ENCODE results near the gene IFI27L1. TPM values are rescaled to one million over a fixed set of nuclear protein-coding genes. Genes with fewer than 3 reads are reported as not detected.
A peak's percentile ranks its signal among the peaks of the same experiment; 100 is the strongest.

The IFI27L1 gene
- total RNA-seq, 1 experiment from 2014 or later: 9.9 TPM

DNA sequence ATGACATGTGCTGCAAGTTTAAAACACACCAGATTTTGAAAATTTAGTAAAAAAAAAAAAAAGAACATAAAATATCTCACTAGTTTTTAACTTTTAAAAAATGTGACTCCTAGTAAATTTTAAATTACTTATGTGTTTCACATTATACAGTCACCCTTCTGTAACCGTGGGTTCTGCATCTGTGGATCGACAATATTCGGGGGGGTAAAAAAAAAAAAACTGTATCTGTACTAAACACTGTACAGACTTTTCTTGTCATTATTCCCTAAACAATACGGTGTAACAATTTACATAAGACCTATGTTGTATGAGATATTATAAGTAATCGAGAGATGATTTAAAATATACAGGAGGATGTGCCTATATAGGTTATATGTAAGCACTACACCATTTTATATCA, 3.3 kb upstream of the IFI27L1 start:
- no peak for DNase-seq (ENCODE audit: extremely low read depth, low read depth)

DNA sequence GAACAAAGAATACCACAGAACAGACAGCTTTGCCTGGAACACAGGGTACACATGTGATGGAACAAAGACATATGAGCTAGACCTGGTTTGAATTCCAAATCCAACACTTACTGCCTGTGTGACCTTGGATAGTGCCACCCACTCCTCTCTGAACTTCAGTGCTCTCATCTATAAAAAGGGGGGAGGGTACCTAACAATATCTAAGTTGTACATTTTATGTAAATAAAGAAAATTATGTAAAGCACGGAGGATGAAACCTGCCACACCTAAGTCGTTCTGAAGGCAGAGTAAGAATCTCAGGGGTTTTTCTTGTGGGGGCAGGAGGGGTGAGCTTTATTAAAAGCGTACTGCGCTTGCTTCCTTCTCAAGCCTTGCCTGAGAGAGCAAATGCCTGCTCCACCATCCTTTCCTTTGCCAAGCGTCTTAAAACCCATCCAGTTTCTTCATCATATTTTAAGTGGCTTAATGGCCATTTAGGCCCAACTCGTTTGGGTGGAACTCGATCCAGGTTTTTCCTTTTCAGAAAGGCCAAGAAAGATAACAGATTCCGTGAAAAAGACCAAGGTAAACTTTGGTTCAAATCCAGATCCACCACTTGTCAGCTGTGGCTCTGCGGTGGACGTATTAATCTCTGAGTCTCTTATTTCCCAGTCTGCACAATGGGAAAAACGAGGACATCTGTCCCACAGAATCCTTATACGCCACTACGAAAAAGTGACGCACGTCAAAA, 1.1 kb upstream of the IFI27L1 start:
- peak; percentile 26 for DNase-seq (ENCODE audit: extremely low read depth, low read depth)

DNA sequence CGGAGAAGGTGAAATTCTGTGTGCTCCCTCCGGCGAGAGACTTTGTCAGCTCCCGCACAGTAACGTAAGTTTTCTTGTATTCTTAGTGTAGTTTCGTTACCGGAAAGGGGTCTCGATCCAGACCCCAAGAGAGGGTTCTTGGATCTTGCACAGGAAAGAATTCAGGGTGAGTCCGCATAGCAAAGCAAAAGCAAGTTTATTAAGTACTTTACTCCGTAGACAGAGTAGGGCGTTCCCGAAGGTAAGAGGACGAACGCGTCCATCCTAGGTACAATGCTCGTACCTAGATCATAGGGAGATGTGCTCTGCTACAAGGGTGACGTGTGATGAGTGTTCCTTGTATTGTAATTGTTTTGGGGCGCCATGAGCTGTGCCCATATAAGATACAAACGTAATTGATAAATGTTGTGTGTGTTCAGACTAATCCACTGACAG, 293 bp downstream of the IFI27L1 start:
- no peak for DNase-seq (ENCODE audit: extremely low read depth, low read depth)

DNA sequence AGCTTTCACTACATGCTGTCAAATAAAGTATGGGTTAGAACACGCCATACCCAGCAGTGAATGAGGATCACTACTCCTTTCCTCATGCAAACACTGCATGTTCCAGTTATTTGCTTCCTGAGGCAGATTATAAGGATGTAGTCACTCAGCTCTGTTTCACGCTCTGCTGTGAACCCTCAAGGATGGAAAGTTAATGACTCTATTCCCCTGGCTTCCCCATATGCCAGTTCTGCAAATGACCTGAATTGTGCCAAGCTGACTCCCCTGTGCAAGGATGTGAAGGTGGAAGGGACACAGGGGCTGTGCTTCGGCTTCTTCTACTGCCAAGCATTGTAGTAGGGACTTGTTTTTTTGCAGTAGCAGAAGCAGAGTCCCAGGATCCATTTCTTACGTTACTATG, 6.8 kb downstream of the IFI27L1 start:
- no peak for DNase-seq (ENCODE audit: extremely low read depth, low read depth)

DNA sequence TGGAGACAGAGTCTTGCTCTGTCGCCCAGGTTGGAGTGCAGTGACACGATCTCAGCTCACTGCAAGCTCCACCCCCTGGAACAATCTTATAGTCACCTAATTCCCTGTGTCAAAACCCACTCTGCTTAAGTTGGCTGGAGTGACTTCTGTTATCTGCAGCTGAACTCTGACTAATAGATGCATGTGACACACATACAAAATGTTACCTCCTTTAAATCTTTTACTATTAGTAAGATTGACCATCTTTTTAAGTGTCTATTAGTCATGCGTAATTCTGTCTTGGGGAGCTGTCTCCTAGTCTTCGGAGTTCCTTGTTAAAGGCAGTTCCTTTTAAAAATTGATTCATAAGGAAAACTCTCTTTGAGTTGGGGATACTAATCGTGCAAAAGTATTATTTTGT, 7.4 kb downstream of the IFI27L1 start:
- no peak for DNase-seq (ENCODE audit: extremely low read depth, low read depth)

DNA sequence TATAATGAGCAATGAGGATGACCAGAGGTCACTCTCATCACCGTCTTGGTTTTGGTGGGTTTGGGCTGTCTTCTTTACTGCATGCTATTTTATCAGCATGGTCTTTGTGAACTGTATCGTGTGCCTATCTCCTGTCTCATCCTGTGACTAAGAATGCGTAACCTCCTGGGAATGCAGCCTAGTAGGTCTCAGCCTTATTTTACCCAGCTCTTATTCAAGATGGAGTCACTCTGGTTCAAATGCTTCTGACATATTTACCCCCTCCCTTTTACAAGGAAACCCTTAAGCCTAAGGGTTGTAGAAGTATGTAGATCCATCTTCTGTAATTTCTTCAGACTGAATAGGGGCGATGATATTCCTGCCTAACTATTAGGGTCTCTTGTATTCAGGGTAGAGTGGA, 8.4 kb downstream of the IFI27L1 start:
- DNase-seq (ENCODE audit: extremely low read depth, low read depth): no peak

DNA sequence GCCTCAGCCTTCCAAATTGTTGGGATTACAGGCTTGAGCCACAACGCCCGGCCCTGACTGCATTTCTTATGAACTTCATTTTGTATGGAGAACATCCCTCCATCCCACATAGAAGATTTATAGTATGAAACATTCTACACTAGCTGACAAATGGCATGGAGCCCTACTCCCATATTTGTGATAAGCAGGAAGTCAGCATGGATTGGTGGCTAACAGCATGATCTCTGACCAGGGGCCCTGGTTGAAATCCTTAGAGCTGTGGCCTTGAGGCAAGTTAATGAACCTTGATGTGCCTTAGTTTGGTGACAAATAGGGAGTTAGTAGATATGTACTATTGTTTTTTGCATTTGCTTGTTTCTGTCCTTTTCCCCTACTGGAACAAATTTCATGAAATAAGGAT, 12.3 kb downstream of the IFI27L1 start:
- DNase-seq (ENCODE audit: extremely low read depth, low read depth): no peak

DNA sequence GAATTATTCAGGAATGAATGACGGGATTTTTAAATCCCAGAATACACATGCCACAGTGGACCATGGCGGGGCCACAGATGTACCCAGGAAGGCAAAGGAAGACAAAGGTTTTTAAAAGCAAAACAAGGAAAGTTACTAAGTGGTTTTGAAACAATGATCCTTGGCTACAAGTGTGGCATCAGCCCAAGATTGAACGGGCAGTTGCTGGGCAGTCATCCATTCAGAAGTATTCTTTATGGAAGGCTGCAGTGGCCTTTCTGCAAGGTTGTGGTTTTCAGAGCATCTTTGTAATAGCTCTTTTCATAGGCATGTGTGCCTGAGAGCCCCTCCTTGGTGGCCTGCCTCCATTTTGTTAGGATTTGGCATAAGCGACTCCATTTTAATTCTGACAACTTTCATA, 16.0 kb downstream of the IFI27L1 start:
- no peak for DNase-seq (ENCODE audit: extremely low read depth, low read depth)

DNA sequence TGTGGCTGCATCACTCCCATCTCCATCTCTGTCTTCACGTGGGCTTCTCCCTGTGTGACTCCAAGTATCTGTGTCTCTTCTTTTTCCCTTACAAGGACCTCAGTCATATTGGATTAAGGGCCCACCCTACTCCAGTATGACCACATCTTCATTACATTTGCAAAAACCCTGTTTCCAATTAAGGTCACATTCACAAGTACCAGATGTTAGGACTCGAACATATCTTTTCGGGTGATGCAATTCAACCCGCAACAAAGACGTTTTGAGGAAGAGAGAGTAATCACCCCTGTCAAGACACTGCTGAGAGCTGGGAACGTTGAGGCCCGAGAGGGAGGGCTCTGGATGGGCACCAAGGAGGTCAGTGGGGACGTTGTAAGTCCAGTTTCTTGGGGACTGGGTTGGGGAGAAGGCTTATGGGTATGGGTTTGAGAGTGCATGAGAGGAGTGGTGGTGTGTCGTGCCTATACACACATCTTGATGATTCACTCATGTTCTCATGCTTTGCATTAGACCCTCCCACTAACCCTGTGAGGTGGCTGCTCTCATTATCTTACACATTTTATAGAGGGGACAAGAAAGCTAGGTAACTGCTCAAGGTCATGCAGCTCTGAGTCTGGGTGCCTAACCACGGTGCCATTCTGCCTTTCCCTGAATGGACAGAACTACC, 17.3 kb downstream of the IFI27L1 start:
- no peak for DNase-seq (ENCODE audit: extremely low read depth, low read depth)

DNA sequence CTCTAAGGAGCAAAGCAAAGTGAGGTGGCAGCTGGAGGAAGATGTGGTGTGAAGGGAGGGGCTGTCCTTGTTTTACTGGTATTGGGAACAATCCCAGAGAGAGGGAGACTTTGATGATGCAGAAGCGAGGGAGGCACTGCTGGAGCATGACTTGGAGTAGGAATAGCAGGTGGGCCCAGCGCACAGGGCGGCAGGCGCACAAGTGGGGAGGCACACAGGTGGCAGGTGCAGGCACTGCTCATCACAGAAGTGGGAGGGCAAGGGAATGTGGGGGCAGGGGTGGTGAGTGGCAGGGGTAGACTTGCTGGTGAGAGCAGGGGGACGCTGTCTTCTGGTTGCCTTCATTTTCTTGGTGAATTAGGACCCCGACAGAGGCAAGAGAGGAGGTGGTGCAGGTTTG, 17.9 kb downstream of the IFI27L1 start:
- no peak for DNase-seq (ENCODE audit: extremely low read depth, low read depth)

DNA sequence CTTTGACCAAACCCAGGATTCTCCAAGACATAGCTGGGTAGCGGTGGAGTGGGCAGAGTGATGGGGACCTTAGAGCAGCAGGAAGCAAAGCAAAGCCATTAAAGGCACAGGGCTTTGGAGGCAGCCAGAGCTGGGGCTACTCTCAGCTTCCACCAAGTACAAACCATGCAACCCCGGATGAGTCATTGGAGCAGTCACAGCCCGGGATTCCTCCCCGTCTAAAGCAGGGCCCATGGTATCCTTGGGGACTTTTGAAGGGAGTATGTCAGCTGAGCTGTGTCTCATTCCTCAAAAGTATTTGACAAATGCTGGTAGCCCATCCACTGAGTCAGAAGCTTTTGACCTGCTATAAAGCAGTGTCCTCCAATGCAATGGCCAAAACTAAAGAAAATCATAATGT, 19.7 kb downstream of the IFI27L1 start:
- no peak for DNase-seq (ENCODE audit: extremely low read depth, low read depth)

DNA sequence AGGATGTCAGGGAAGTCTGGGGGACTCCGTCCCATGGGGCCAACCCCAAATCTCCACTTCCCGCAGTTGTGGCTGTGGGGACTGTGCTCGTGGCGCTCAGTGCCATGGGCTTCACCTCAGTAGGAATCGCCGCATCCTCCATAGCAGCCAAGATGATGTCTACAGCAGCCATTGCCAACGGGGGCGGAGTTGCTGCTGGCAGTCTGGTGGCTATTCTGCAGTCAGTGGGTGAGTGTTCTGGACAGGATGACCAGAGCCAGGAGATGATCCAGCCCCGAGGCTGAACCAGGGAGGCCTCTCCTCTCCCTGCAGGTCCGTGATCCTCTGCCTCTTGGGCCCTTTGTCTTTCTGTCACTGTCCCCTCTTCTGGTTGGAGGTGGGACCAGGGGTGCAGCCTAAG, 20.6 kb downstream of the IFI27L1 start:
- DNase-seq (ENCODE audit: extremely low read depth, low read depth): no peak

DNA sequence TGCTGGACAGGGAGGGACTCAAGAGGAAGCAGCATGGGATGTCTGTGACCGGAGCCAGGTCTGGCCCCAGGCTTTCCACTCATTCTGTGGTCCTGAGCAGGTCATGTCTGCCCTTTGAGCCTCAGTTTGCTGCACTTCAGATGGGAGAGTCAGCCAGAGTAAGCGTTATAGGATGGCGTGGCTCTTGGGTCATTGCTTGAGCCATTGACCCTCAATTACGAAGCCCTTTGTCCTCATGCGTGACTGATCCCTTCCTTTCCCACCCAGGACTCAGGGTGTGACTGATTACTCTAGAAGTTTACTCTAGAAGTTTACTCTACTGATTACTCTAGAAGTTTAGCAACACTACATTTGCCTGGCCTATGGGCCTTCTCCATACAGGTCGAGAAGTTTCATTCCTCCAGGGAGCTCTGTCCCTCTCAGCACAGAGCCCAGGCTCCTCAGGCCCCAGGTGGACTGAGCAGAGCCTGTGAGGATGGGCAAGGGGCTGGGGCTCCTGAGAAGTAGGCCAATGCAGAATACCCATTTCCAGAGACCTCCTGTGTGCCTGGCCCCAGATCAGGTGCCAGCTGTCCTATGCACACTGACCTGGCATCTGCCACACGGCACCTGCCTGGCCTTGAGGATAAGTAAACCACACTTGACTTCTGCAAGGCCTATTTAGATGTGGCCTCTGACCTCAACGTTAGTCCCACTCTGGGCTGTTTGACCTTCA, 21.8 kb downstream of the IFI27L1 start:
- DNase-seq (ENCODE audit: extremely low read depth, low read depth): no peak

DNA sequence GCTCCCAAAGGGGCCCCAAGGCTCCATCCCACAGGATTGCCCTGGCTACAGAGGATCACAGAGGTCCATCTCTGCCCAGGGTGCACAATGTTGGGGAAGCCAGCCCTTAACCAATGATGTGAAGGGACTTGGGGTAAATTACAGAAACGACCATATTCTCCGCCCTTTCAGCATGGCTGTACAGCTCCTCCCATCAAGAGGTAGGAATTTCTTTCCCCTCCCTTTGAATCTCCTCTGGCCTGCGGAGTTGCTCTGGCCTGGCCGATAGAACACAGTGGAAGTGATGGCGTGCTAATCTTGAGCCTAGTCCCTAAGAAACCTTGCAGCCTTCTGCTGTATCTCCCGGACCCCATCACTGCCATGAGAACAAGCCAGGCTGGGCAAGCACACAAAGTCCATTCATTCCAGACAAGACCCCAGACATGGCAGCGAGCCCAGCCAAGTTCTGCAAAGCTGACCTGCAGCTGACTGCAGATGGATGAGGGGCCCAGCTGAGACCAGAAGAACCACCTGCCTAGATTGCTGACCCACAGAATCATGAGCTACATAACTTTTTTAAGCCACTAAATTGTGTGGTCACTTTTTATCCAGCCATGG, 22.5 kb downstream of the IFI27L1 start:
- DNase-seq (ENCODE audit: extremely low read depth, low read depth): no peak

DNA sequence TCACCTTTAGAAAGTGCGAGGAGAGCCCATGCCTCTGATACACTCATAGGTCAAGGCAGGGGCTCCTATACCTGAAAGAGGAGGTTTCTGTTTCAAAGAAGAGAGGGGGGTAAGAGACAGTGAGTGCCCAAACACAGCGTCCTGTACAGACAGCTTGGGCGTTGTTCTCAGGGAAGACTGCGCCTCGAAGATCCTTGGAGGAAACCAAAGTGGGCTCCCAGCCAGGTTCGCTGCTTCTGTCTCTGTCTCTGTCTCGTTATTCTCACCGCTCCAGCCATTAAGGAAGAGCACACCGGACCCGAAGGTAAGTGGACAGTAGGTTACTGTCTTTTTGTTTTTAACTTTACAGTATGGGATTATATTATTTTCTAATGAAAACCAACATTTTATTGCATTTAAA, 23.6 kb downstream of the IFI27L1 start:
- no peak for DNase-seq (ENCODE audit: extremely low read depth, low read depth)

DNA sequence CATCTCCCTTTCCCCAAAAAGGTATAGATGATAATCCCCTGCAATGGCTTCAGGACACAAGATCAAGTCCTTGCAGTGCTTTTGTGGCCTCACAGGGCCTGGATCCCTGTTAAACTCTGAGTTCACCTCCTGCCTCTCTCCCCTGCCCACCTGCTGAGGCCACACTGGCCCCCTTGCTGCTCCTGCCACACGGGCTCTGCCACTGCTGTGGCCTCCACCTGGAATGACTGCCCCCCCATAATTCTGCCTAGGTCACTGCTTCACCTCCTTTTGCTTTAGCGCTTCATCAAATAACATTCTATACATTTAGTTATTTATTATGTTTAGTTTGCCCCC, 28.8 kb downstream of the IFI27L1 start:
- DNase-seq (ENCODE audit: extremely low read depth, low read depth): no peak

DNA sequence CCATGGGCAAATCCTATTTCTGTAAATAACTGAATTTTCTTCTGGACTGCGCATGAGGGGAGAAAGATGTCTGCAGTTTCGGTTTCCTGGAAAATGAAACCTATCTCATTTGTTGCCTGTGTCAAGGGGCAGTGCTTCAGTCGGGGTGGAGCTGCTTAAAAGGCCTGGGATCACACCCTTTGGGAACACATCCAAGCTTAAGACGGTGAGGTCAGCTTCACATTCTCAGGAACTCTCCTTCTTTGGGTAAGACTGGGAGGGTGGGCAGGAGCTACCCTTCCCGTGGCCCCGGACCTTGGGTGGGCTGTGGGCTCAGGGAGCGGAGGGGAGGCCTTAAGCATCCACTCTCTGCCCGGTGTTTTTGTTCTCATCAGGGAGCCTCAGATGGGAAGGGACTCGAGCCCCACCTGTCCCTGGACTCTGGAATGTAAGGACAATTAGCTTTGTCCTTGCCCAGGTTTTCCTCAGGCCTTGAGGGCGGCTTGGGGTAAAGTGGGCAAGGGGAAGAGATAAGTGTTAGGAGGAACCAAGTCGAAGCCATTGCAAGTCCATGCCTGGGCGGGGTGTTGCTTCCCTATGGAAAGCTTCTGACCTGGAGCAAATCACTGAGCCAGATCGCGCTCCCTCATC, 29.6 kb downstream of the IFI27L1 start, which contains the start of gene IFI27:
Gene IFI27 (plus strand): TSS at position 185 of the 630 bp plus-strand sequence.
- peak; percentile 36 for DNase-seq (ENCODE audit: extremely low read depth, low read depth)

DNA sequence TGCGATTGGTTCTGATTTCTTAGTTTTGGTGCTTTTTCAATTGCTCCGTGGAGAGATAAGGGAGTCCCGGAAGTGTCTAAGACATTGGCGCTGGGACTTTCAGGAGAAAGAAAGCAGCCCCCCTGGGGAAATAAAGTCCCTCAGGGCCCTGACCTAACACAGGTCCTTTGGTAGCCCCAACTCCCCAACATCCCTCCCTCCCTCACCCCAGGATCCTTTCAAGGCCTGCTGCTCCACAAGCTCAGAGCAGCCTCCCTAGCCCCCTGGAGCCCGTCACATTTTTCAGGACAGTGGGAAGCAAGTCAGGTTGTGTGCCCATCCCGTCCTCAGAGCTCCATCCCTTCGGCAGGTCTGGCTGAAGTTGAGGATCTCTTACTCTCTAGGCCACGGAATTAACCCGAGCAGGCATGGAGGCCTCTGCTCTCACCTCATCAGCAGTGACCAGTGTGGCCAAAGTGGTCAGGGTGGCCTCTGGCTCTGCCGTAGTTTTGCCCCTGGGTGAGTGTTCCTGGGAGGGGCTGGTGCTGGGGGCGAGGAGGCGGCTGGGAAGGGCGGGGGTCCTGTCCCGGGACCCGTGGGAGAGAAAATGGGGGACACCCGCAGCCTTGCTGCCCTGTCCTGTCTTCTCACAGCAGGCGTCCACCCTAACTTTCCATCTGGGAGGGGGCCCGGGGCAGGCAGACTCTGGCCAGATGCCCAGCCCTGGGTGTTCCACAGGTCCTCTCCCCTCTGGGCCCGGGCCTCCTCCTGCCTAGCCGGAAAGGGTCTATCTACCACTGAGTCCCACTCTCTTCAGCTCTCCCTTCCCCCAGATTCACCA, 30.4 kb downstream of the IFI27L1 start:
- DNase-seq (ENCODE audit: extremely low read depth, low read depth): no peak

DNA sequence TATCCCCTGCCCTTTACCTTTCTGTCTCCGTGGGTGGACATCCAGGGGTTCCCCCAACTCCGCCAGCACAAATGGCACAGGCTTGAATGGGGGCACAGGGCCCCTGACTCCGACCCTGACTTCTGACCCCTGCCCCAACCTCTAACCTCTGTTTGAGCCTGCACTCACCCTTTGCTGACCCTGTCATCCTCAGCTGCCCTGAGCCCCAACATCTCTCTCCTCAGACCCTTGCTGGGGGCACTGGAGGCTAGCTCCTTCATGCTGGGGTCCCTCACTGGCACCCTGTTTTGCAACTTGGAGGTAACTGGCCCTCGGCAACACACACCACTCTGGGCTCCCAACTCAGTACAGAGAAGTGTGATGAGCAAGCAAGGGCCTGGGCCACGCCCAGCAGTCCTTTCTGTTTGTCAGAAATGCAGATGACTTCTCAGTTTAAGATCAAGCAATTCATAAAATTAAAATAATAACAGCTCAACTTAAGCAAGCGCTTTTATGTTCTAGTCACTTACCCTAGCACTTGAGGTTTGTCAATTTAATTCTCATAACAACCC, 31.5 kb downstream of the IFI27L1 start:
- no peak for DNase-seq (ENCODE audit: extremely low read depth, low read depth)

DNA sequence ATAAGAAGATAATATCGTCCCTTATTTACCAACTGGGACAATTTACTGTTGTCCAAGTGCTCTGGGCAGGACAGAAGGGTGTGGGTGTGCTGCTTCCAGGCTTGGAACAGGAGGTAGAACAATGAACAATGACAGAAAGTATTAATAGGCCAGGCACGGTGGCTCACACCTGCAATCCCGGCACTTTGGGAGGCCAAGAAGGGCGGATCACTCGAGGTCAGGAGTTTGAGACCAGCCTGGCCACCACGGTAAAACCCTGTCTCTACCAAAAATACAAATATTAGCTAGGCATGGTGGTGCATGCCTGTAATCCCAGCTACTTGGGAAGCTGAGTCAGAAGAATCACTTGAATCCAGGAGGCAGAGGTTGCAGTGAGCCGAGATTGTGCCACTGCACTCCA, 32.0 kb downstream of the IFI27L1 start:
- DNase-seq (ENCODE audit: extremely low read depth, low read depth): no peak
